SK-N-MC (cell line): ENCODE data around the gene PWWP2B.

ENCODE experiments used
- EZH2 ChIP-seq: fragments of 200-600 bp; sonication (generic); IDR thresholded peaks from one replicate; pipeline ENCODE4 v1.6.1; 2017; ENCODE audit warnings: antibody characterized with exemption
- FOXP2 ChIP-seq: optimal IDR thresholded peaks from 2 replicates; pipeline ENCODE3; 2011; ENCODE audit warnings: mild to moderate bottlenecking, moderate library complexity; ENCODE audit not compliant: insufficient read depth; ENCODE audit errors: extremely low read length, control extremely low read depth
- POLR2AphosphoS5 ChIP-seq: IDR thresholded peaks from 2 replicates; pipeline ENCODE4 v1.6.1; 2012; ENCODE audit warnings: mild to moderate bottlenecking, low read depth, low read length, borderline replicate concordance

DNA sequence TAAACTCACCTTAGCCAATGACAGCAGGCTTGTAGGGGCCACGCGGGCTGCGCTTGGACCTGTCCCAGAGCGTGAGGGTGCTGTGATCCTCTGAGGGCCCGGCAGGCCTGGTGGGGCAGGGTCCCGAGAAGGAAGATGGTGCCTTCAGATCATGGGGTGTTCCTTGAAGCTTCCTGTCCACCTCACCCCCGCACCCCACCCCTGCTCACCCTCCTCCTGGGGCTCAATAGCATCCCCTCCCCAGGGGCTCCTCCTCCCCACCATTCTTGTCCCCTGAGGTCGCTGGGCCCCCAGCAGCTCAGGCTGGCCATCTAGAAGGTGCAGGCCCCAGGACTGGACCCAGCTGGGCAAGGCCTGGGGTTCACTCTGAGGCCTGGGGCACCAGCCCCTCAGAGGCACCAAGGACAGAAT, 33.9 kb downstream of the PWWP2B start:
- no peak for TF ChIP-seq EZH2
- TF ChIP-seq POLR2AphosphoS5 = no peak
- no peak for TF ChIP-seq FOXP2
